GM12892 (cell line): ENCODE data around the gene TEX38.

ENCODE experiments used
- POLR2A ChIP-seq: IDR thresholded peaks from 2 replicates; pipeline ENCODE4 v1.6.1; 2011; ENCODE audit warnings: low read depth, low read length, control low read depth
- POLR2AphosphoS5 ChIP-seq: IDR thresholded peaks from 2 replicates; pipeline ENCODE4 v1.6.1; 2011; ENCODE audit warnings: low read depth, low read length, control low read depth
- TAF1 ChIP-seq: IDR thresholded peaks from 2 replicates; pipeline ENCODE4 v1.6.1; 2011; ENCODE audit warnings: low read depth, mild to moderate bottlenecking, control low read depth, low read length, borderline replicate concordance

DNA sequence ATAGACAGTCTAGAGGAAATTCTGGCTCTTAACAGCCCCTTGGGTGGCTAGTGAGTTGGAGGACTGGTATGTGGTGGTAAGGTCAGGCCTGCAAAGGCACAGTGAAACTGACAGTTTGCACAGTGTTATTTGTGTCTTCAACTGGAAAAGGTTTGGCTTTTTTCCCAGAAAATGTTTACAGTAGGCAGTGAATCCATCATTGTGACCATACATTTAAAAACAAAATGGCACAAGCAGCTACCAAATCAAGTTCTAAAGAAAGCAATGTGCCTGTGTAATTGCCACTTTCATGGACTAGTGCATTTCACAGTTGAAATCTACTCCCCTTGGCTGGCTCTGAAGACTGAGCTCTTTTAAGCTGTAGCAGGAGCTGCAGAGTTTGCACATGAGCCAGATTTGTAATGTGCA, 28.3 kb upstream of the TEX38 start:
- no peak for TF ChIP-seq POLR2A
- no peak for TF ChIP-seq POLR2AphosphoS5
- no peak for TF ChIP-seq TAF1
